HG03521 (cell line): ENCODE measurements around the gene PCCA.

ENCODE experiments used
- ATAC-seq: cut with Tn5 transposase; IDR thresholded peaks from one replicate; pipeline ENCODE4 v1.9.1; 2021; ENCODE audit warnings: mild to moderate bottlenecking, moderate library complexity; ENCODE audit not compliant: unreplicated experiment

The PCCA gene

DNA sequence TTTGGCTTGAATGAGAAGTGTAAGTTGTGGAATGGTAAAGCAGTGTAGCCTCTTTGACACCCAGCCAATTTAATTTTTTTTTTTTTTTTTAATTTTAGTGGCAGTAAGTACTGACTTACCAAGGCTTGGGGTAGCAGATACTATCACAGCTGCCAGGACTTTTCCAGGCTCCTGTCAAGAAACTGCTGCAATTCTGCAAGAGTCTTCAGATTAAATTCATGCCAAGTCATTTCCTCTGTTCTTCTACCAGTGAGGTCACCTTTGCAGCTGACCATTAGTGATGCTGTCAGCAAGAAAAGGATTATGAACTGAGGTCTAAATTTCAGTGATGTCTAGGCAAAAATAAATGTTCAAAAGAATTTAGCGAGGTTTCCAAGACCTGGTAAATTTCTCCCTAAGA lies 408.5 kb downstream of the PCCA start:
- no peak for ATAC-seq

DNA sequence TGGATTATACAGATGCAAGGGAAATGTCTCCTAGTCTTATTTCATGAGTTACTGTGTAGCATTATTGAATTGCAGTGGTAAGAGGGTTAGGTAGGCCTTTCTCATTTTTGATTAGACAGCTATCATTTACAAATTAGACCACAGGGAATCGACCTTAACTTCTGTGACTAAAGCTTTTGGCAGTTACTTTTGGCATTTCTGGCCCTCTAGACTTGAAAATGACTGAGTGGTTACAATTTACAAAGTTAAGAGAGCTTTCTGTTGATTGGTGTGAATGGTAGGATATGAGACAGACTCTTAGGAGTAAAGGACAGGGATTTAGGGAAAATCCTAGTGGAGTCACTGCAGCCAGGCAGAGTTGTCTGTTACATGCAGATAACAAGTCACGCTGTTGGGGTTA lies 413.6 kb downstream of the PCCA start:
- no peak for ATAC-seq

DNA sequence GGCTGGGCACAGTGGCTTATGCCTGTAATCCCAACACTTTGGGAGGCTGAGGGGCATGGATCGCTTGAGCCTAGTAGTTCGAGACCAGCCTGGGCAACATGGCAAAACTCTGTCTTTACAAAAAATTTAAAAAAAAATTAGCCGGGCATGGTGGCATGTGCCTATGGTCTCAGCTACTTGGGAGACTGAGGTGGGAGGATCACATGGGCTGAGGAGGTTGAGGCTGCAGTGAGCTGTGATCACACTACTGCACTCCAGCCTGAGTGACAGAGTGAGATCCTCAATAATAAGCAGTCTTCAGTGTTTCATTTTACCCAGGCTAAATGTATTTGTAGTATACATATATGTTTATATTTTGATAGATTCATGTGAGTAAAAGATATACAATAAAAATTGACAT lies 414.7 kb downstream of the PCCA start:
- ATAC-seq: no peak

DNA sequence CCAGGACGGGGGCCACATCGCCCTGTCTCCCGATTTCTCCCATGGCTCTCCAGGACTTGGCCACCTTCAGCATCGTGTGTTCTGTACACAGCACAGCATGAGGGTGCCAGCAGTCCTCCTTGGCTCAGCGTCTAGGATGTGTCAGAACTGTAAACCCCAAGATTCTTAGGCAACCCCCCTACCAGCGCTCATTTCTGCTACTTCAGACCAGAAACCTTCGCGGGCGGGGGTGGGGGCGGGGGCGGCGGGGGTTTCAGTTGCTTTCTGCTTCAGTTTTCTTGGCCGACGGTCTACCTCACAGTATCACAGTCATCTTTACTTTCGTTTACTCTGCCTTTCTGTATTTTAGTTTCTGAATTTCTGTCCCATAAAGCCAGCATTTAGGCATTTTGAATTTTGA lies 417.3 kb downstream of the PCCA start:
- ATAC-seq: peak; percentile 79

DNA sequence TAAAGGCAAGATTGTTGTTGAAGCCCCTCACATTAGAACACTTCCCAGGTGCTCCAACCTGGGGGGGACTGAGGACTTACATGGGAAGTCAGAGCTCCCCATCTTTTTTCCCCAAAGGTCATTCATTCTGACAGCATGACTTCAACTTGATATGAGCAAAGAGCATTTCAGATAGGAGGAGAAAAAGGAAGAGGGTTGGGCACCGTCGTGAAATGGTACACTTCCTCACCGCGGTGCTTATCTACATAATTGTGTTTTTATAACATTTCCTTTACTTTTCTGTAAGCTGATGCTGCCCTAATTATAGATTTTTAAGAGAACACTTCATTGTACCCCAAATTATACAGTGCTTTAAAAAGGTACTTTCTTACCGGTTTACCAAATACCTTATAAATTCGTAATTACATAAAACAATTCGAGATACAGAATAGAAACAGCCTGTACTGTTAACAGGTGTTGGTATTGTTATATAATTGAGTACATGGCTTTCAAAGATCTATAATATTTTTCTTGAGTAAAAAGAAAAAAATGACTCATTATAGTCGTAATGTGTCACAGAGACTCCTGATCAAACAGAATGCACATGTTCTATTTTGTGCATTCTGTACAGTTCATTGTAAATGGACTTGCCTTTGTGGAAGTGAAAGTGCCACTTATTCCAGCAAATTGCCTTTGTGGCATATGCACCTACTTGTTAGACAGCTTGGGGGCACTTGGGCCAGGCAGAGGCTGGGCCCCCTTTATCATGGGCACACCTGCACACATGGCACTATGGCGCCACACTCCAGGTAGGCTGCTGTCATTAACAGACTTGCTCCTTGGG lies 417.9 kb downstream of the PCCA start:
- peak; percentile 40 for ATAC-seq

DNA sequence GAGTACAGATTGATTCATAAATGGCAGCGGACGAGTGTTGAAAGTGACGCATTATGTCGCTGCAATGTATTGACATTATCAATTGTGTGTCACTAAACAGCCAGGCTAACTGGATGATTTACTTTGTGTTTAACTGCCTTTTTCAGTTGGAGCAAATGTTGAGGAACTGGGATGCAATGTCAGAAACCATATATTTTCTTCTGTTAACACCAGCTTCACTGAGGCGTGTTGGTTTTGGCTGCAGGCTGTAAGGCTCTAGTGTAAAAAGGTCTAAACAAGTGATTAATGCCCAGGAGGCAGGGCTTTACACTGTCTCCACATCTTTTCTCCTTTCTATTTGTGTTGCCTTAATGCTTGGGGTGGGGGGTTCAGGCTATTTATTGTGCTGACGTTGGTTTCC lies 419.6 kb downstream of the PCCA start:
- ATAC-seq: no peak

DNA sequence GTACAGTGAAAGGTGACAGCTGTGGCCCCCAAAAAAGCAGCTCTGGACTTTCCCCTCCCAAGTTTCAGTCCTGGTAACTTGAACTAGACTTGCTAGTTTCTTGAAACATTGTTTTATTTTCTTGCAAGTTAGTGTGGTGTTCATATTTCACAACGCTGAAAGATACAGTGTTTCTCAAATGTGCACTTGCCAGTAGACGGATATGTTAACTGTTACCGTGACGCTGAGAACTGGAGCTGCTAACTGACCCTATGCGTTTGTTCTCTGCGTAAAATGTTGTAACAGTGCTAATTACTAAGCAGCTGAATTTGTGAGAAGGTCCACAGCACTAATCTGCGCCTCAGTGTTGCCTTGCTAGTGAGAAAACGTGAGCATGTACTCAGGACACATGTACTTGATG lies 420.1 kb downstream of the PCCA start:
- no peak for ATAC-seq

DNA sequence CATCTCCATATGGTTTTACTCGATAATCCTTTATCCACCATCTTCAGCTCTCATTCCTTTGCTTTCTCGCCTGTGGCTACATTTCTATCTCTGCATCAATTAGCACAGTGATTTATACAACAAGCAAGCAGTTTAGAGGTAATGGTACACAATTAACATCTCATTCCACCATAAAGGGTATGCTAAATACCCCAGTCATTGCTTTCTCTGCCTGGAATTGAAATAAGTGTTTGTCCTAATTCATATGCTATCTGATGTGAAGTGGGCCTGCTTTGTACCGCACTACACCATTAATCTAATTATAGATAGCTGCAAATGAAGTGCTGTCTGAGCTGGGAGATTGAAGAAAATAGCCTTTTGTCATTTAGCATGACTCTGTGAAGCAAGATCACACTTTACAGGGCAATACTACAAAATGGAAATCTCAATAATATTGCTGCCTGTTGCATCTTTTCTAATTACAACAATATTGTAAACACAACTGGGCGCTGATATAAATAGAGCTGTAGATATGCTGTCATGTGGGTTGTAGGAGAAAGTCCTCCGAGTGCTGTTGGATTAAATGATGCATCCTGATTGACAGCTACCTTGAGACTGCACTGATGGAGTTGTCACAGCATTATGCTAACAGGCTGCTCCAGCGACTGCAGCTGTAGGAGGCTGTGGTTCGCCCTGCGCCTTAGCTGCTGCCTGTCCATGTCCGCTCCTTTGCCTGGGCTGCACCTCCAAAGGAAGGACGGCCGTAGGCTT lies 421.5 kb downstream of the PCCA start:
- no peak for ATAC-seq

DNA sequence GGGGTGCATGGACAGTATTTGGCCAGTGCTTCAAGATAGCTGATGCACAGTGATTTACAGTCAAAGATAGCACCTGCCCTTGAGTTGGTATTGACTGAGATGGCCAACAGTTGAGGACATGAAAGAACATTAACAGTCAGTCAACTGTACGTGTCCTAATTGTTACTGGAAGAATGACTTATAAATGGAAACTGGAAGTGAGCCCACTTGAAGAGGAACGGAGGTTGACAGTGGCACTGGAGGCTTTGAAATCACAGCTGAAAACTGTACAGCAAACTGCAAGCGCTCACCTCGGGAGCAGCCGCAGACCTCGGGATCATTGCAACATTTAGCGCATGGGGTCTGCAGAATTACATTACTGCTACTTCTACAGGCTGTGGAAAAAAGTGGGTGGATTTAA lies 422.6 kb downstream of the PCCA start:
- ATAC-seq: no peak

DNA sequence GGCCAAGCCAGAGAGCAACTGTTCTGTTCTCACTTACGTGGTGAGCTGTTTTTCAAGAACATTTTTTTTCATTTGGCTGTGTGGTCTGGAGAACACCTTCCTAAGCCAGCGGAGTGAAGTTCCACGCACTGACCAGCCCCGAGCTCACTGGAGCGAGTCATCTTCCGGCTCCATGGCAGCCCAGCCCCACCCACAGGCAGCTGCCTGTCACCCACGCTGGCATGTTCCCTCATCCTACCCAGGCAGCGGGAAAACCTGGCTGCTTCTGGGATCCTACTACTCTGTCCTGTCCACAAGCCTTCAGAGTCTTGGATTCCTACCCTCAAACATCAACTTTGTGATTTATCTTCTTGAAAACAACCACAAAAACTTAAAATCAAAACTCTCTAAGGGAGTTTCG lies 423.5 kb downstream of the PCCA start:
- ATAC-seq: no peak

DNA sequence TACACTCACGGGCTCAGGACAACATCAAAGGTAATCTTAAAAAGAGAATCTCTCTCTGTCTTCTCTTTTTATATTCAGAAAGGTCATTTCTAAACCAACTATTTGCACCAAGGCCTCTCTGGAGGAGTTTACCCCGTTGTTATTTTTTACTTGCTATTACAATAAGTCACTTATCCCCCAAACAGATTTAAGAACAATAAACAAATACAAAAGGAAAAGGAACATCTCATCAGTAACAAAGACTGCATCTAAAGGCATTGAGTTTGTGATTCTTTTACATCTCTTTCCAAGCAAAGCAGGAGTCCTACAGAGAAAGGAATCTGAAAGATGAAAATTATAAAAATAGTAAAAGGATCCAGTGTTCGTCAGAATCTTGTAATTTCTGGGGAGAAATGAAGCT lies 424.3 kb downstream of the PCCA start:
- ATAC-seq: no peak

DNA sequence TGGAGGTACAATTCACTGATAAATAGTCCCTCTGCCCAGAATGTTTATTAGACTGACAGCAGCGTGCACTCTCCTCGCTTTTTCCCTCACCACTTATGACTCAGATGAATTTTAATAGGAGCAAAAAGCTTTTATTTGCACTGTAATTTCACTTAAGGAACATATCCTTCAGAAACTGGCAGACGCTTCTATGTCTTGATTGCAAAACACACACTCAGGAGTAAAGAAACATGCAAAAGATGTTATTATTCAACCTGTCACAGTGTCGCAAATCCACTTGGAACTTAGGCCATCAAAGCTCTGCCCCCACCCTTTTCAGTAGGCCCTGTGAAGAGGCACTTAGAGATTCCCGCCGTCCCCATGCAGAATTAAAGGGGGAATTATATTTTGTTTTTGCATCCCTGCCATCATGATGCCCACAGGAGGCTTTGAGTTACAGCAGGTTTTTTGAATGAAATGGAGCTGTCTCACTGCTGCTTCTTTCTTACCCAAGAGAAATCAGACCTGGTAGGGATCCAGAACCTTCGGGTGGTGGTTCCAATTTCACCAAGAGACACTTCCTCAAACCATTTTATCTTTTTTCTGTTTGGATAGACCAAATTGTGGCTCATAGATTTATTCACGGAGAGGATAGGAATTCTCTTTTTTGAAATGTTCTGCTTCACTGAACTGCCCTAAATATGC lies 425.2 kb downstream of the PCCA start:
- ATAC-seq: no peak

DNA sequence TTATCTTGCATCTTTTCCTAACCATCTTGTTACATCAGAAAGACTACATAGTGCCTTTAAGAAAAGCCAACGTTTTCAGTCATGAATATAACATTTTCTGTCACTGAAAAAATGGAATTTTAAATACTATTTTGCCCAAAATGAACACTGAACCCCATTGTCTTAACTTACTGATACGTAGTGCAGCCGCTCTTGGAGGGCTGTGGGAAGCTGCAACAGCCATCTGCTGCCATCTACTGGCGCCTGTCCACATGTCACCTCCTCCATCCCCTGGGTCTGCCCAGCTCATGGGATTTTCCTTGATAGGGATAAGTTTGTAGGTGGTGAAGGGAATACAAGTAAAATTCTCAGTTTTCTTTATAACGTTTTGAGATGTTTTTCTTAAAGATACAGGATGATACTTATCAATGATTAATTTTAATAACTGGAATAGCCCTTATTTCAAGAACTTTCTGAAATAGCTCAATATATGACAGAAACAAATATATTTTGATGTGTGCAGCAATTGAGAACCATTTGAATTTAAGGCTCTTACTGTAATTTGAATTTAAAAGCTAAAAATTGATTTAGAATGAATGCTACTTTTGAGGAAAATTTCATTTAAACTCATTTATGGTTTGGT lies 426.0 kb downstream of the PCCA start:
- peak; percentile 97 for ATAC-seq

DNA sequence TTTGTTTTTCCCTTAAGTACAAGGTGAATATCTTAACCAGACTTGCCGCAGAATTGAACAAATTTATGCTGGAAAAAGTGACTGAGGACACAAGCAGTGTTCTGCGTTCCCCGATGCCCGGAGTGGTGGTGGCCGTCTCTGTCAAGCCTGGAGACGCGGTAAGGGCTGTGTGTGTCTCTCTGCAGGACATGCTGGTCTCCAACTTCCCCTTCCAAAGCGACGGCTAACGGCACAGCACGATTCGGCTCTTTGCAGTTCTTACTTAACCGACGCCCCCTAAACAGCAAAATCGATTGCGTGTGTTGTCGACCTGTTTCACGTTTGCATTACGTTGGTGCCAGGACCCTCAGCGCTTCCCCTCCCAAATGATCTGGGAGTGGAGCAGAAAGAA lies 426.5 kb downstream of the PCCA start:
- ATAC-seq: no peak

DNA sequence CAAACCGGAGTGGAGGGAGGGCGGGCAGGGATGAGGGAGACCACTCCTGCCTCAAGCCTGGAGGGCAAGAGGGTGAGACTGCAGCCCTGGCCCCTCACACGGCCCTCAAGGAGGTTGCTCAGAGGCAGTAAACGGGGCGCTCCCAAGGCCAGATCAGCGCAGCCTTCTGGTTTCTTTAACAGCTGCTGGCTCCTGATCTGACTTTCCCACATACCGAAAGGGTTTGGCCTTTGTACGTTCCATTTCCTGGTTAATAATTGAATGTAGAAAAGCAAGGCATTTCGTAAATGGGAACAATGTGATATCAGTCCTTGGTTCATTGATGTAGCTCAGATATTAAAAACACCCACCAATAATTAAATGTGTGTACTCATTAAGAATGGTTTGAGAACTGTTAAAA lies 428.2 kb downstream of the PCCA start:
- no peak for ATAC-seq

DNA sequence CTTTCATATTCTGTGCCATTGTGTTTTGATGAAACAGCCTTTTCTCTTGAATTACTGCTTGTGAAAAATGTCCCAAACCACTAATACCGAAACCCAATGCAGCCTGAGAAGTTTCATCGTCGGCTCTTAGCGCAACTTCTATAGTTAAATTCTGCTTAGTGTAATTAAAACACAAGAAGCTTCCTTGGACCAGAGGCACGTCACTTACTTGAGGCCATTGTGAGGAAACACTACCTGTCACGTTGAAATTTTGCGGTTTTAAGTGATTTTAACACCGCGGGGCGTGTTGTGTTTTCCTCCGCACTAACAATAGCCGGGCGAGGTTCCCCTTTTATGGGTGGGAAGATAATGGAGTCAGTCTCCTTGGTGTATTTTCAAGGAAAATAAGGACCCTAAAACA lies 428.8 kb downstream of the PCCA start:
- ATAC-seq: no peak

DNA sequence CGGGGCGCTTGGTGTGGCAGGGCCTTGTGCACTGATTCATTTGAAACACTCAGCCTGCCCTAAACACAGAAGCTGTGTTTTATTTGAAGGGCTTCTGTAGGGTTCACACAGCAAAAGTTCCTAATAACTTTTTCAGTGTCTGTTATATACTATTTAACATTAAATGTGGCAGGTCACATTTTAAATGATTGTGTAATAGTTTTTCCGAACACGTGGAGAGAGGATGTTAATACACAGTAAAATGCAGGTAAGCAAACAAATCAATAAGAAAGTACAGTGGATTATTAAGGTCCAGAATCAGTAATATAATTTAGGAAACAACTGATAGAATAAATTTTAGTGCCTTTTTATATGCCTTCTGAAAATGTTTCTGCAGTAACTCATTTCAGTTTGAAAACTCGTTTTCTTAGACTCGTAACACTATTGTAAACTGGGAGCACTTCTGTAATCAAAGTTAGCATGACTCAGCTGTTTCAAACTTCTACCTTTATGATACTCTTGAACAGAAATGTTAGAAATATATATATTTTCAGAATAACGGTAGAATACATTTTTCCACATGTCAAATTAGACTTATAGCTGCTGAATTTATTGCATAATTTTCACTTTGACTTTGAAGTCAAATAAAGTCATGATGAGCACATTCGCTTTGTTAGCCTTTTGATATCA lies 429.6 kb downstream of the PCCA start:
- ATAC-seq: no peak

DNA sequence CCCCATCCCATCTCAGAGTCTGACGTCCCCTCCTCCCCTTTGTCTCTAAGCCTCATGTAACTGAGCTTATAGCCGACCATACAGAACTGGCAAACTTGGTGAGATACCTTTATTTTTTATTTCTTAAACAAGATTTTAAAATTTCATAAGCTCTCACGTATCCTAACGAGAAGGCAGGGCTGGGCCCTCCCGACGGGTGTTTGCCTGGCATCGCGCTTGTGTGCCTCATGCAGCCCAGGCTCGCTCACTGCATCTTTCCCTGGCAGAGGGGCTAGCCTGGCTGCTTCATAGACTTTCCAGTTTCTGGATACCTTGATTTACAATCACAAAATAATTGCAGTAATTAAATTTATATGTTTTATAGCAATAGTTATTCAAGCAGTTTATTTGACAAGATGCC lies 430.7 kb downstream of the PCCA start:
- no peak for ATAC-seq

DNA sequence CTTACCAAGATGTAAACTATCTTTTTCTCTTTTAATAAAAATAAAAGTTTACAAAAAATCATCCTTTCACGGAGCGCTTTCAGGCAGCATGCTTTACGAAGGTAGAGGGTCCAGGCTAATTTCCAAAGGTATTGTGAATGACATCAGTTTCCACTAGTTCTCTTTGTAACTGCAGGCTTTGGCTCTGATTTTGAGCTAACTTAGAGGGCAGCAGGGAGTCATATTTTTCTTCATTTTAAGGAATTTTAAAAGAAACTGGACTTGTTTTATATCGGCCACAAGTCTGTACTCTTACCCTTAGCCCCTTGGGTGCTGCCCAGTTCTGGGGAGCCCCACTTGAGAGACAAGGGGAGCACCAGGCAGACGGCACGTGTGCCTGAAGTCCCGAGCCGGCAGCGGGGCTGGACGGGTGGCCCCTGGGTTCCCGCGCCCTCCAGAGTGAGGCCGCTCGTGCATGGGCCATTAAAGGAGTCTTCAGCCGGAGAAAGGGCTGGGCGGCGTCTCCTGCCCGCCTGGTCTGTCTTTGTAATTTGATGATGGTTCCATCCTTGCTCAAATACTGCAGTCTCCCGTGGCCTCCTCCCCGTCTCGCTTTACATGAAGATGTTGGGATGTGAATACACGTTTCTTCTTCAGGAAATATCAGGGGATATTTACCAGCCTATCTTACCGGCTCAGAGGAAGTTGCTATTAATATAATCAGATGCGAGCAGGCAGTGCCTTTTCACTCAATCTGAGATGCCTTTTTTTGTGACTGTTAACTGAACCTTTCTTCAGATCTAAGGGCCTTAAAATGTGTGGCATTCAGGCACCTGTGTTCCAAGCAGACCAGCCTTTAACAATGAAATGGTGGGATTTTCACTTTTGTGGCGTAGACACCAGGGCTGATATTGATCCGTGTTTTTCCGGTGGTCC lies 432.3 kb downstream of the PCCA start:
- no peak for ATAC-seq
